GM12865 (cell line): ENCODE results near the gene PTK6.

Experiments used
- DNase-seq: peaks from one replicate; pipeline ENCODE4 v3.0.0; 2010; ENCODE audit warnings: low read depth
- H3K4me3 ChIP-seq: 2 replicates; pipeline ENCODE4 v1.5.1; 2011; ENCODE audit warnings: mild to moderate bottlenecking, low read depth, low read length, control low read depth
- TF ChIP-seq, protein P1 (sequence below): IDR thresholded peaks from 2 replicates; pipeline ENCODE4 v1.5.1; 2011; ENCODE audit warnings: low read length, control low read depth, low read depth, inconsistent platforms; ENCODE audit not compliant: insufficient read depth; ENCODE audit errors: missing control alignments

Gene PTK6

DNA sequence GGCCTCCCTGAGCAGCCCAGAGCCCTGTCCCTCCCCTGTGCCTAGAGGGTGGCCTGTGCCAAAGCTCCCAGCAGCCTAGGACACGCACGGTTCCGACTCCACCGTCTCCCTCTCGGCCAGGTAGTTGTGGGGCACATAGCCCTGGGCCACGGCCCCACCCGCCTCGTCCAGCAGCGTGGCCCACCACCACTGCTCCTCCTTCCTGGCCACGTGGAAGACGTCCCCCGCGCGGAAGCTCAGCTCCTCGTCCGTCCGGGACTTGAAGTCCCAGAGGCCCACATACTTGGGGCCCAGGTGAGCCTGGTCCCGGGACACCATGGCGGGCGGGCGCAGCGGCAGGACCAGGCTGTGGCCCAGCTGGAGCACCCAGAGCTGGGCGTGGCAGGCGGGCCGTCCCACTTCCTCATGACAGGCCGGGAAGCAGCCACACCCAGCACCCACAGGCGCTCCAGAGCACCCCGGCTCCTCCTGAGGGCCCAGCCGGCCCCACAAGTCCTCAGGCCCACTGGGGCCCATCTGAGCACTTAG, at the start of gene PTK6:
Gene PTK6, minus strand, starts transcription at position 380 of the 528 bp plus-strand sequence. Its CDS starts 62 bp downstream, at position 318.
- TF ChIP-seq, protein P1, sequence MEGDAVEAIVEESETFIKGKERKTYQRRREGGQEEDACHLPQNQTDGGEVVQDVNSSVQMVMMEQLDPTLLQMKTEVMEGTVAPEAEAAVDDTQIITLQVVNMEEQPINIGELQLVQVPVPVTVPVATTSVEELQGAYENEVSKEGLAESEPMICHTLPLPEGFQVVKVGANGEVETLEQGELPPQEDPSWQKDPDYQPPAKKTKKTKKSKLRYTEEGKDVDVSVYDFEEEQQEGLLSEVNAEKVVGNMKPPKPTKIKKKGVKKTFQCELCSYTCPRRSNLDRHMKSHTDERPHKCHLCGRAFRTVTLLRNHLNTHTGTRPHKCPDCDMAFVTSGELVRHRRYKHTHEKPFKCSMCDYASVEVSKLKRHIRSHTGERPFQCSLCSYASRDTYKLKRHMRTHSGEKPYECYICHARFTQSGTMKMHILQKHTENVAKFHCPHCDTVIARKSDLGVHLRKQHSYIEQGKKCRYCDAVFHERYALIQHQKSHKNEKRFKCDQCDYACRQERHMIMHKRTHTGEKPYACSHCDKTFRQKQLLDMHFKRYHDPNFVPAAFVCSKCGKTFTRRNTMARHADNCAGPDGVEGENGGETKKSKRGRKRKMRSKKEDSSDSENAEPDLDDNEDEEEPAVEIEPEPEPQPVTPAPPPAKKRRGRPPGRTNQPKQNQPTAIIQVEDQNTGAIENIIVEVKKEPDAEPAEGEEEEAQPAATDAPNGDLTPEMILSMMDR, result no peak
- DNase-seq, result peak; percentile 72
- peak within 1 kb of the TSS; percentile 59 for H3K4me3 ChIP-seq

DNA sequence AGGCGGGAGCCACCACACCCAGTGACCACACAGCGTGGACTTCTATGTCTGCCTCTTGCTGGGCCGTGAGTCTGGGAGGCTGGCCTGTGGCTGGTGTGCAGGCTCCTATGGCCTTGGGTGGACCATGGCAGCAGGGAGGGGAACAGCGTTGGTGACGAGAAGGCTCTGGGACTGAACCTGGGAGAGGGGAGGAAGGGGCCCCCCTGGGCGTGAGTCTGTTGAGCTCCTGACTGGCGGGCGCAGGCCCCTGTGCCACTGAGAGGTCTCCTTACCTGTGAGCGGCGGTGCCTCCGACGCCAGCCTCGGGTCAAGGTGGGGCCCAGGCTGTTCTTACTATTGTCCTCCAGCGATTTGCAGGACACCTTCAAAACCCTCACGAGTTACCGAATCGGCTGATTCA, 49.6 kb upstream of the PTK6 start:
- no peak overlapping the region for H3K4me3 ChIP-seq
- TF ChIP-seq, protein P1, result no peak
- no peak for DNase-seq

DNA sequence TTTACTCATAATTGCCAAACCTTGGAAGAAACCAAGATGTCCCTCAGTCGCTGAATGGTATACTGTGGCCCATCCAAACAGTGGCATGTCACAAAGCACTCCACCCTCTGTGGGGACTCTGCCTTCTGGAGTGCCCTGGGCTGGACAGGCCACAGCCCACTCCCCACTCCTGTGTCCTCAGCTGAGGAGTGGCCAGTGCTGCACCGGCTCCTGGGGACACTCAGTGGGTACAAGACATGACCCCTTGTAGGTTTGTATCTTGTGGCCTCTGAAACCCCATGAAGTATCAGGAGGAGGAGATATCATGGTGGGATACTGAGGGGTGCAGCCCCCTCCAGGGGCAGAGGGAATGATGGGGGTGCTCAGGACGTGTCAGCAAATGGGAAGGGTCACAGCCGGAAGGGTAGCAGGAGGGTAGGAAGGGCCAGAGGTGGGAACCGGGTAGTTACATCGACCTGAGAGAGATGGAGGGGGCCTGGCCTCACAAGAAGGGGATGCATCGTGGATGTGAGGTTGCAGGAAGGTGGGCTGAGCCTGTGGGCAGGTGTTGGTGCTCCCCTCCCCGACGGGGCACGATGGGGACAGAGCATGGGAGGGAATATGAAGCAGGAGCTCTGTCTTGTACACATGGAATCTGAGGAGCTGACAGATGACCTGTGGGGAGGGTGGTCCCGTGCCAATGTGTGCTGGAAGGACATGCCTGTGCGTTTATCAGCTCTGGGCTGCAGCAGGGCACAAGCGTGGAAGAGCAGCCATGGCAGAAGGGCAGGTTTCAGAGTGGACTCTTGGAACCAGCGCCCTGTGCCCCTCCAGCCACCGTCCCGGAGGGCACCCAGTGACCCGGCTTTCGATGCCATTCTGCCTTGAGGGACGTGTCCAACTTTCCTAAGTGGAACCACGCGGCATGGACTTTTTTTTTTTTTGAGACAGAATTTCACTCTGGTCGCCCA, 48.7 kb upstream of the PTK6 start:
- TF ChIP-seq, protein P1, result no peak
- no peak for DNase-seq
- H3K4me3 ChIP-seq, result no peak overlapping the region

DNA sequence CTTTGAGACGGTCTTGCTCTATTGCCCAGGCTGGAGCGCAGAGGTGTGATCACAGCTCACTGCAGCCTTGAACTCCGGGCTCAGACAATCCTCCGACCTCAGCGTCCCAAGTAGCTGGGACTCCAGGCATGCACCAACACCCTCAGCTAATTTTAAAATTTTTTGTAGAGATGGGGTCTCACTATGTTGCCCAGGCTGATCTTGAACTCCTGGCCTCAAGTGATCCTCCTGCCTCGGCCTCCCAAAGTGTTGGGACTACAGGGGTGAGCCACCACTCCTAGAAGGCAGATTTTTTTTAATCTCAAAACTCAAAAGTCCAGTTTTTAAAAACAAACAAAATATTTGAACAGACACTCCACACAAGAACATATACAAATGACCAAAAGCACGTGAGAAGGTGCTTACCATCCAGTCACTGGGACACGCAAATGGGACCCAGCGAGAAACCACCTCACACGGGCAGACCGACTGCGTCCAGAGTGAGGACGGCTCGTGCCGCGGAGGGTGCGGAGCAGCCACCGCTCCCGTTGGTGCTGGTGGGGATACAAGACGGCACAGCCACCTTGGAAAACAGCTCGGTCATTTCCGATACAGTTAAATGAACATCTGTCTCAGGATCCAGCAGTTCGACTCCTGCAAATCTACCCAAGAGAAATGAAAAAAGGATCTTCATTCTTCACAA, 45.3 kb upstream of the PTK6 start:
- H3K4me3 ChIP-seq, result no peak overlapping the region
- DNase-seq, result no peak
- TF ChIP-seq, protein P1, result no peak

DNA sequence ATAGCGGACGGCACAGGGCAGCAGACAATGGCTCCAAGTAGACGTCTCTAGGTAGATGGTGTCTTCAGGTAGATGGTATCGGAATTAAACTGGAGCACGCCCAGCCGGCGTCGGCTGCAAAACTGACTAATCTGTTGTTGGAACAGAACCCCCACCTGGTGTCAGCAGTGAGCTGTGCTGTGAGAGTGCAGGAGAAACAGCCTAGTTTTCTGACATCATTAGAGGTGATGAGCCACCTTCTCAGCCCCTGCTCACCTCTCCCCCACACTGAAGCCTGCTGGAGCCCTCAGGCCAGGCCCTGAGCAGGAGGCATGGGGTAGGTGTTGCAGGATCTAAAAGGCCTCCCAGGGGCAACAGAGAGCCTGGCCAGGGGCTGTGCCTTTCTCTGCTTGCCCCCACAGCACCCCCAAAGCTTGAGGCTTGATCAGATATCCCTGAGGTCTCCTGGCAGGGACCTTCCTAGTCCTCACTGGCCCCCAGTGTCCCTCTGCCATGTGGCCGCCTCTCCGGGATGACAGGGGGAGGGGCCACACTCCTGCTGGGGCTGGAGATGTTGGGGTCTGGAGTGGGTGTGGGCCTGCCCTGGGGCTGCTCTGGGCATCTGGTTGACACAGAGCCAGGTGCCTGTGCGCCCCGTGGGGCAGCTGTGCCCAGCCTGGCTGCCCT, 43.8 kb upstream of the PTK6 start:
- peak; percentile 80 for DNase-seq
- H3K4me3 ChIP-seq, result no peak overlapping the region
- TF ChIP-seq, protein P1, result peak; percentile 77

DNA sequence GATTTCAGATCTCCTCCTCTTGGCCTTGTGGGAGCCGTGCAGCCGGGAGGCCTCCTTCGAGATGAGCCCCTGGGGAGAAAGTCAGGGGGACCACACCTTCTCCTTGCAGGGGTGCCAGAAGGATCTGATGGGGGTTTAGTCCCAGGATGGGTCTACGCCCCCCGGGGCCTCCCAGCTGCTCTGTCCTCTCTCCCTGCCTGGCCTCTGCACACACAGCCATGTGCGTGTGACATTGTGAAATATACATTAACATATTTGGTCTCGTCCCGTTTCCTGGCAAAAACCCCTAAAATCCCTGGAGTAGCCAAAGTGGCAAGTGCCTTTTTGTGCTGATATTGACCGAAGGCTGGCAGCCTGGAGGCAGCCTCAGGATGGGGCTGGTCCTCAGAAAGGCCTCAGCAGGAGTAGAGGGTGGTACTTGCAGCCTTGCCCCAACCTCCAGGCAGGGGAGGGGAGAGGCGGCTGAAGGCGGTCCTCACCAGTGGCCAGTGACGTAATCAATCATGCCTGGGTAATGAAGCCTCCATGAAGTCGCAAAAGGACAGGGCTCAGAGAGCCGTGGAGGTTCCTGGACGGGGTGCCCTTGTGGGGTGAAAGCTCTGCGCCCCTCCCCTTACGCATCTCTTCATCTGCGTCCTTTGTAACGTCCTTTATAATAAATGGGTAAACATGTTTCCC, 42.0 kb upstream of the PTK6 start:
- no peak for DNase-seq
- TF ChIP-seq, protein P1, result no peak
- H3K4me3 ChIP-seq, result no peak overlapping the region
